GM21737 (cell line): Measurements from ENCODE around the gene KRT33A.

ENCODE experiments used
- ATAC-seq: cut with Tn5 transposase; IDR thresholded peaks from one replicate; pipeline ENCODE4 v1.9.1; 2021; ENCODE audit warnings: mild to moderate bottlenecking, moderate library complexity; ENCODE audit not compliant: unreplicated experiment

The KRT33A gene

DNA sequence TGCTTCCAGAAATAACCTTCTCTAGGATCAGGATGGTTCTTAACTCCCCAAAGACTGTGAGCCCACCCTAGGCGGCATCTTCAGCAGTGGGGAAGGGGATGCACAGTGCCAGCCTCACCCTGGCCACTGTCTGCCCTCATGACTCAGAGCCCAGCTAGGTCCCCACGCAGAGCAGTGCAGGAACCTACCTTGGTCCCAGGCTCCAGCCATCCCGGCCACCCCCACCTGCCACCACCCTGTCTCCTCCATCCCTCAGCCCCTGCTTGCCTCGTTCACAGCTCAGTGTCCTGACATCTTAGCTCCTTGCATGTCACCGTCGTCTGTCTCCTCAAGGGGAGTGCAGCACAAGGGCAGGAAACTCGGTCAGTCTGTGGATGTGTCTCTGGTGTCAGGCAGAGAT lies 19.0 kb downstream of the KRT33A start:
- no peak for ATAC-seq

DNA sequence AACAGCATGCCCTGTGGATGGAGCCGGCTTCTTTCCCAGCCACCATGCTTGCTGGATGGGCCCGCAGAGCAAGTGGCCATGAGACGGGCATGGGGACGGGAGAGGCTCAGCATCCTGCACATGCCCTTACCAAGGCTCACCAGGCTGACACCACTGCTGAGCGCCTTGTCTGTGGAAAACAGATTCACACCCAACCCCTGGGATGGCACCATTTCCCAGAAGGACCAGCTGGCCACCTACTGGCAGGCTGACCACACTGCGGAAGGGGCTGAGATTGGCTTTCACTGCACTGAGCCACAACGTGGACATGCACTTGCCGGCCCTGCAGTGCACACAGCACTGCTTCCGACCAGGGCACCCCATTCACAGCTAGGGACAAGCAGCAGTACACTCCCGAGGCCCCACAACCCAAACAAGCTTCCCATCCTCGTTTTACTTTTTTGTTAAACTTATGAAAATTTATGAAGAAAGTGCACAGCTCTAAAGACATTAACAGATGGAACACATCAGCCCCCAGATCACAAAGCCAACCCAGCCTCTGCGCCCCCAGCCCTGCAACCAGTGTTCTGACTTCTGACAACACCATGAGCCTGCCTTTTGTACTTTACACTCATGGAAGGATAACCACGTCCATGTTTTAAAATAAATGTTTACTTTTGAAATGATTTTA lies 21.2 kb downstream of the KRT33A start:
- ATAC-seq: no peak

DNA sequence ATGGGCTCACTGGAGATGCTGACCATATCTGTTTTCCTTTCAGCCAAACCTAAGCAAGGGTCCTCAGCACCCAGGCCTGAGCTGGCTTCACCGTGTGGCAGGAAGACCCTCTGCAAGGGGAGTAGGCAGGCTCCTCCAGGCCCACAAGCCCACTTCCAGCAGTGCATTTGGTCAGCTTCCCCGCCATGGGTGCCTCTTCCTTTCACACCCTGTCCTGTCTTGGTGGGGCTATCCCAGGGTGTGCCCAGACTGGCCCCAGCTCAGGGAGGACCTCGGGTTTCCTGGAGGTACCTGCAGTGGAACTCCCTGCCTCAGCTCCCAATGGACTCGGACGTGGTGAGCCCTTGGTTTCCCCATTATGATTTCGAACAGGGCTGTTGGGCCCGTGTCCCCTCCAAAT lies 22.4 kb downstream of the KRT33A start:
- no peak for ATAC-seq

DNA sequence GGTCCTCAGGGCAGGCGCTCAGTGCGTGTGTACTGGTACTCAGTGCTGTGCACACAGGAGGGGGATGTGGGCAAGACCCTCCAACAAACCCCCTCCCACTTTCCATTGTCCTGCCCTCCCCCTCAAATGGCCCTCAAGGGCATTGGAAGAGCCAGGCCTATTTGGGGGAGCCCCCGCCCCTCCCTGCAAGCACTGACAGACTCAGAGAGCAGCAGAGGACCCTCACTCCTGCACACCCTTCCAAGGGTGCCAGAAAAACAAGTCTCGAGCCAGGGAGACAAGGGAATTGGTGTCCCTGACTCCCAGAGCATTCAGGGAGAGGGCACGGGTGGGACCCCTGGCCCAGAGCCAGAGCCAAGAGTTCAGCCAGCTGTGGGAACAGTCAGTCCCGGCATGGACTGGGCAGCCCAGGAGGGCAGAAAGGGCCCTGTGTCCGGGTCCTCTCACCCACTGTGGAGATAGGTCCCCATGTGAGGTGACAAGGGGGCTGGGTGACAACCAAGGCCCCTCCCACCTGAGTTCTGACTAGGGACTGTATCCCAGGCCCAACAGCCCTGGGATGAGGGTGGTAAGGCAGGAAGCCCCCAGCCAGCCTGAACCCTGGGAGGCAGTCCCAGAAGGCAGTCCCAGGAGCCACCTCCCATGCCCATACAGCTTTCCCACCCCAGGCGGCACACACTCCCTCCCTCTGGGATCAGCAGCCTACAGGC lies 23.1 kb downstream of the KRT33A start:
- ATAC-seq: no peak

DNA sequence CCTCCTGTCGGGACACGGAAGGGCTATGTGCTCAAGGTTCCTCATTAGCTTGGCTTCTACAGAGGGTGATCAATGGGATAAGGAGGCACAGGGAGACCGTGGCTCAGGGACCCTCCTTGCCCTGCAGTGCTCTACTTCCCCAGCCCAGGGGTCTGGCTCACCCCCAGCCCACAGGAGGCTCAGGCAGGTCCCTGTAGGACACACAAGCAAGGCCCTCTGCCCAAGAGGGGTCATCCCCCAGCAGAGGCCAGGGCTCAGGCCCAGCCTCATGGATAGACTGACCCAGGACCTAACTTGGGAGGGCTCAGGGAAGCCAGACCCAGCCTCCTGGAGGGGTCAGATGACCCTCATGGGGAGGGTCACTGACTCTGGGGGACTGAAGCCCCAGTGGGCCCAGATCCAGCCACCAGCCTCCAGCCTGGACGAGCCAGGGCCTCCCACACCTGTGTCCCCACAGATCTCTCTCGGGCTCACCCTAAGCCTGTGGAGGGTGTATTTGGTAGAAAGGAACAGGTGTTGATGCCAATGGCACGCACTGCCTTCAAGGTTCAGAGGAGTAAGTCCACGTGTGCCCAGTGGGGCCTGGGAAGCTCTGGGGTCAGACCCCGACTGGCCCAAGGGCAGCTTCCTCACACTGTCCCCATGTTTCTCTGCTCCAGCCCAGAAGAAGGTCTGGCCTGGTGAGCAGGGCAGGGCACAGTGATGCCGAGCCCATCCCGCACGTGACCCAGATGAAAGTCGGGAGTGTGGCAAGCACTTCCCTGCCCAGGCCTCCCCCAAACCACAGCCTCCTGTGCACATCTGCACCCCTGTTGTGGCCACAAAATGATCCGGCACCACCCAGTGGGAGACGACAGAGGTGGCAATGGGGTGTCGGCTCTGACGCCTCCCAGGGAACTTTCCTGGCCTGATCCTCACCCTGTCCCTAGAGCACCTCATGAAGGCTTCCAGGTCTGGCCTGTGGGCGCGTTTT lies 24.2 kb downstream of the KRT33A start:
- ATAC-seq: no peak

DNA sequence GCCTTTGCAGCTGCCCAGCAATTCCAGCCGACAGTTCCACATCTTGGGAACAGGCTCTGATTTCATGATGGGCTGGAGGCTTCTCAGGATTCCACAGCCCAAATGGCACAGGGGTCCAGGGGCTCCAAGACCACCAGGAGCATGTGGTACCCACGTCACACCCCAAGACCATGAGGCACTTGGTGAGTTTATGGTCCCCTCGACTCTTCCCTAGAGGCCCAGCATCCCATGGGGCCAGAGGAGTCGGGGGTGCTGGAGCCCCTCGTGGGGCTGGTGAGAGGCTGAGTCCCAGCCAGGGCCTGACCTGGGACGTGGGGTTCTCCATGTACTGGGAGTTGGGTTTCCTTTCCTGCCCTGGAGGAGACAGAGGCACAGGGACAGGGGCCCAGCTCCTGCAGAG lies 25.0 kb downstream of the KRT33A start:
- no peak for ATAC-seq

DNA sequence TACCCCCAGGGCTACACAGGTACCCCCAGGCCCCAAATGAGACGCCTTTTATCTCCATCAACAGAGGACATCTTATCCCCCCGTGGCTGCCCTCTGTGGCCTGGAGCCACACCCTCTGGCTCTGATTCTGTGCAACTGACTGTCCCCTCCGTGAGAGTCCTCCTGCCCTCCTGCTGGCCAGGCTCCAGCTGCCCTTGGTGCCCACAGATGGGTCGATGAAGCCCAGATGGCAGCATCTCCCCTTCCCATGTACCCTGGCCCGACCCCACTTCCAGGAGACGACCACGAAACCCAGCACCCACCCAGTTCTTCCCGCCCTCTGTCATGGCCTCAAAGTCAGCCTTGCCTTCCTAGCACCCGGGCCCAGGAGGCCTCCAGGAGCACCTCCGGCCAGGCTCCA lies 25.5 kb downstream of the KRT33A start:
- ATAC-seq: no peak

DNA sequence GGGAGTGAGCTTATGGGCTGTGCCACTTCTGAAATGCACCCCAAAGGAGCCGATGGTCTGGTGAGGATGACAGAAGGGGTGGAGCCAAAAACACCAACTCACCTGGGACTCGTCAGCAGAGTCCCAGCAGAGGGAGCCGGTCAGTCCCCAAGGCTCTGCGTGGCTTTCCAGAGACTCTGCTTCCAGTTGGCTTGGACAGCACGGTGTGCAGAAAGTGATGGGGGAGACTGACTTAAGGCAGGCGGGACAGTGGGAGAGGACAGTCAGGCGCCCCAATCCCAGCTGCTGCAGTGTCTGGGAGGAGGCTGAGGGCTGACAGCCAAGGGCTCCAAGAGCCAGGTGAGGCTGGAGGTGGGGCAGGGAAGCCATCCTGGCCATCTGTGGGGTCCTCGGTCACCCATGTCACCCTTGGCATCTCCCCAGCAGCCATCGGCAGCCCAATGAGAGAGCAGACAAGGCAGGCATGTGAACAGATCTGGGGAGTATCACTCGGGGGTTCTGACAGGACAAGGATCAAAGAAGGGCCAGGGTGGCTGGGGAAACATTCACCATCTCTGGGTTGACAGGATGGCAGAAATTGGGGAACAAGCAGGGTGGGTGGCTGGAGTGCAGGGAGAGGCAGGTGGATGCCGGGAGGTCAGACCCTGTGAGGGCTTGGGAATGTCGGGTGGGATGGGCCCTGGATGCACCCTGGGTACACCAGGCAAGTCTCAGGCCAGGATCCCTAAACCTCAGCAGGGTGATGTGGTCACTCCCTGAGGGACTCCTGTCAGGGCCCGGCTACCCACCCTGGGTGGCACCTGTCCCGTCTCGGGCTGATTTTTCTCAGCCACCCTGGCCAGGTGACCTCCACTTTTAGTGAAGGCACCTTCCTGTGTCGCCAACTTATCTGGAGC lies 26.2 kb downstream of the KRT33A start:
- no peak for ATAC-seq

DNA sequence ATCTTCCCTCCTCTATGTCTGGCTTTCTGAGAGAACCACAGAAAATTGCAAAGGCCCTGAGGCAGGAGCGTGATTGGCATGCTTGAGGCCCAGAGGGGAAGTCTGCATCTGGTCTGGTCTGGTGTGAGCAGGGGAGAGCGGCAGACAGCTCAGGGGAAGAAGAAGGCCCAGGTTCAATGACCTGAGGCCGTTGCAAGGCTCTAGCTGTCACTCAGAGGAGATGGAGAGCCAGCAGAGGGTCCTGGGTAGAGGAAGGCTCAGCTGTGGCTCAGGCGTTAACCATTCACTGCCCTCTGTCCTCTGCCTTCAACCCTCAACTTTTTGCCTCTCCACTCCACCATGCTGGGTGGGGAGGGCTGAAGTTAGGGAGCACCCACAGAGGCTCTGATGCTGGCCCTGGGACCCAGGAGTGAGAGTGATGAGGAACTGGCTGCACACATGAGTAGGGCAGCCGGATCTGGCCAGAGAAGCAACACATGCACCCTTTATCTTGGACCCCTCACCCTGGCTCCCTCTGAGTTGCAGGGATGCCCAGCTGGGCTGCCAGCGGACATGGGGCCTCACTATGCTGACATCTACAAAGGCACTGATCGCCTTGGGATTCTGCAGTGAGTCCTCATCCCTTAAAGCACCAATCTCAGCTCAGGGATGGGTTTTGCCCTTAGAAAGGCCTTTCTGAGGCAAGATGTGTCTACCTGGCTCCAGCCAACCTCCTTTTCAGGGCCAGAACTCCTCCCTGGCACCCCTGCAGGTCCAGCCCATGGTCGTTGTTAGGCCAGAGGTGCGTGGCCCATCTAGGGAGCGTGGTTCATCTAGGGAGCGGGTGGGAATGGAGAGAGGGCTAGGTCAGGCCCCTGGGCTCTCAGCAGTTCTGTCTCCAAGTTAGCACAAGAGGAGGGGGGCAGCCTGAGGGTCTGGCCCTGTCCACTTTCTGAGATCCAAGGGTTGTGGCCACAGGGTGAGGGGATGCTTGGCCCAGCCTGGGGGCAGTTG lies 27.4 kb downstream of the KRT33A start:
- ATAC-seq: no peak

DNA sequence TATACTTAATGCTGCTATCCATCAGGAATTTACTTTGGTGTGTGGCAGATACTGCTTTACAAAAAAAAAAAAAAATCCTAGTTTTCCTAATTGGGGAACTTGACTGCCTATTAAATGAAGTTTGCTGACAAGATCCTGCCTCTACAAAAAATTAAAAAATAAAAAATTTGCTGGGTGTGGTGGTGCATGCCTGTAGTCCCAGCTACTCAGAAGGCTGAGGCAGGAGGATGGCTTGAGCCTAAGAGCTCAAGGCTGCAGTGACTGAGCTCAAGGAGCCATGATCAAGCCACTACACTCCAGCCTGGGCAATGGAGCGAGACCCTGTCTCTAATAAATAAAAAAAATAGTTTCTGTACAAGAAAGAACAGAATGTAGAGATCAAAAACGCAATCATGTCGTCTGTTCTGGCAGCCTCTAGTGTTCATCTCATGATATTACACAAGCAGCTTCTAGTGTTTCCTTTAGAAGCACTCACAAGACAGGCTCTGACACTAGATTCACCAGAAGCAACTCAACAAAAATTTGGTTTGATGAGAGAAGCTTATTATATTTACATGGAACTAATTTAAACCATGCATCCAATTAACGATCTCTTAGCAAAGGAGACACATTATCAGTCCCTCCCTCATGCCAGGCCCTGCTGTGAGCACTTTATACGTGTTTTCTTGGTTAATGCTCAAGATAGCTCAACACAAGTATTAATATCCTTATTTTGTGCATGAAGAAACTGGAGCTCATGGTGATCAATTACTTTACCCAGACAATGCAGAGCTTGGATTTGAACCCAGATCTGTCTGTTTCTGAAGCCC lies 28.3 kb downstream of the KRT33A start:
- no peak for ATAC-seq

DNA sequence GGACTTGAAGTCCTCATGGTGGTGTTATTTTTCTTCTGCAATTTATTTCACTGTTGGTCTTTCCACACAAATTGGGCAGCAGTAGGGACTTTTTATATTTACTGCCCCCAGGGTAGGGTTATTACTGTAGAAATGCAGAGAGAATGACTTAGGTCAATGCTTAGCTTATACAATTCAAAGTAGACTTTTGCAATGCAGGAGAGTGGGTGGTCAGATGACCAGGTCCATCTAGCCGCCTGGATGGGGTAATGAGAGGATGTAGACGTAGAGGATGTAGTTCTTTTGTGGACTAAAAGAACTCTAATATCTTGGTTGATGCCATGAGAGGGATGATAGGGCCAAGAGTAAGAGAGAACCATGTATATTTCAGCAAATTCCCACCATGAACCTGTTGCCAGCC lies 32.4 kb downstream of the KRT33A start:
- ATAC-seq: no peak

DNA sequence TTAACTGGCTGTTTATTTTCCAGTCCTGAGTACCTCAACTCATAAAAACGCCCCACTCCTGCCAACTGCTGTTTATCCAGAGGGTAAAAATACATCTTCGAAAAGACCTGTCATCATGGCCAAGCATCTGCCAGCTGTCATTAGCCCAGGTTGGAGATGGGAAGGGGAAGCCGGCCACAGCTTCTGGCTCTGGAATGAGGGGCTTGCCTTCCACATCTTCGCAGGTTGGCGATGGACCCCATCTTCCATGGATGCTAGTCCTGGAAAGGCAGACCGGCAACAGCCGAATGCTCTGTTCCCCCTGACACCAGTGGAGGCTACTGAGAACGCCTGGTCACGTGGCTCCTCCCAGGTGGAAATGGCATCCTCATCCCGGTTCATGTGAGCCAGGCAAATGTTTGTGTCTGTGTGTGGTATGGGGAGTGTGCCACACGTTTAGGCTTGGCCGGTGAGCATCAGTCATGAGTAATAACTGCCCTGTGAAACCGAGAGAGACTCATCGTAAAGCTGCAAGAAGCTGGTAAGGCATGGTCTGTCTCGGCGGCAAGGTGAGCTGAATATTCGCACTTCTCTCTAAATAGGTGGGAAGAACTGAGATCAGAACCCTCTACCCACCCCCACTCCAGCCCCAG lies 34.7 kb downstream of the KRT33A start:
- no peak for ATAC-seq

DNA sequence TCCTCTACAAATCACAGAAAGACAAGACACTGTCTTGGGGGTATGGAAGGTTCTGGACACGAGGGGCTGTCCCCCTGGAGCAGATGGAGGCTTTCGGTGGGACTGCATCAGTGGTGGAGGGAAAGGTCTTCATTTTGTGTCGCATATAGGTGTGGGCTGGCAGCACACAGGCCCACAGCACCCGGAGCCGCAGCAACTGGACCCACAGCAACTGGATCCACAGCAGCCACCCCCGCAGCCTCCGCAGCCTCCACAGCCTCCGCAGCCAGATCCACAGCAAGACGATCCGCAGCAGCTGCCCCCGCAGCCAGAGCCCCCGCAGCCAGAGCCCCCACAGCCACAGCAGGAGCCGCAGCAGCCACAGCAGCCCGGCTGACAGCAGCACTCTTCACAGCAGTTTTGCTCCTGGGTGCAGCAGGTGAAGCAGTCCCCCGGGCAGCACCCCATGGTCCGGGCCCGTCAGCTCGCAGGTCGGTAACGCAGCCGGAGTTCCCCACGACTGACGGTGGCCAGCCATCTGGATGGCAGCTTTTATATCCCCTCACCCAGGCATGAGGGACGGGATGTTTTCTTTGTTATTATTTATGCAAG lies 35.3 kb downstream of the KRT33A start, which contains the start of gene KRTAP17-1:
Gene KRTAP17-1, minus strand, starts transcription at position 507 of the 591 bp plus-strand sequence. Its CDS starts 60 bp downstream, at position 447.
- no peak for ATAC-seq

DNA sequence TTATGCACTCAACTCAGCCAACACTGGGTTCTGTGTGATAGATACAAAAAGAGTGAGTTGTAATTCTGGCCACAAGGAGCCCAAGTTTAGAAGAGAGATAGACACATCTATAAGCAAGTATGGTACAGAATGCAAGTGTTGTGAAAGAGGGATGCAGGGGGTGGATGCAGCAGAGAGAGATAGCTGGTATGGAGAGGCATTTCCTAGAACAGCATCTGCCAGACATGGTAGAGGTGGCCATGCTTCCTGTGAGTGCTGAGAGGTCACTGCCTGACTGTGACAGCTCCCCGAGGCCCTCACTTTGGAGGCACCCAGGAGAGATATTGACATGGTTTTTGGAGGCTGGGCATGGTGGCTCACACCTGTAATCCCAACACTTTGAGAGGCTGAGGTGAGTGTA lies 39.5 kb downstream of the KRT33A start:
- no peak for ATAC-seq

DNA sequence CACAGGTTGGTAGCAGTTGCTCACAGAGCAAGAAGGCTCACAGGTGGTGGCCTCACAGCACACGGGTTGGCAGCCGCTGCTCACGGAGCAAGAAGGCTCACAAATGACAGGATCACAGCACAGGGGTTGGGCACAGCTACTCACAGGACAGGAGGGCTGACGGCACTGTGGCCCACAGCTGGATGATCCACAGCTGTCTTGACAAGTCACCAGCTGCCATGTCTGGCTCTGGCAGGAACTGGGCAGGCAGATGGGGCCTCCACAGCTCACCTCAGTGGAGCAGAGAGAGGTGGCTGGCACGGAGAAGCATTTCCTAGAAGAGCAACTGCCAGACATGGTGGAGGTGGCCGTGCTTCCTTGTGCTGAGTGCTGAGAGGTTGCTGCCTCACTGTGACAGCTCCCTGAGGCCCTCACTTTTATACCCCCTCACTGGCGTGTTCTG lies 41.7 kb downstream of the KRT33A start, which contains the start of gene KRTAP16-1:
Gene KRTAP16-1, minus strand, starts transcription at position 392 of the 442 bp plus-strand sequence. Its CDS starts 56 bp downstream, at position 336.
- no peak for ATAC-seq

DNA sequence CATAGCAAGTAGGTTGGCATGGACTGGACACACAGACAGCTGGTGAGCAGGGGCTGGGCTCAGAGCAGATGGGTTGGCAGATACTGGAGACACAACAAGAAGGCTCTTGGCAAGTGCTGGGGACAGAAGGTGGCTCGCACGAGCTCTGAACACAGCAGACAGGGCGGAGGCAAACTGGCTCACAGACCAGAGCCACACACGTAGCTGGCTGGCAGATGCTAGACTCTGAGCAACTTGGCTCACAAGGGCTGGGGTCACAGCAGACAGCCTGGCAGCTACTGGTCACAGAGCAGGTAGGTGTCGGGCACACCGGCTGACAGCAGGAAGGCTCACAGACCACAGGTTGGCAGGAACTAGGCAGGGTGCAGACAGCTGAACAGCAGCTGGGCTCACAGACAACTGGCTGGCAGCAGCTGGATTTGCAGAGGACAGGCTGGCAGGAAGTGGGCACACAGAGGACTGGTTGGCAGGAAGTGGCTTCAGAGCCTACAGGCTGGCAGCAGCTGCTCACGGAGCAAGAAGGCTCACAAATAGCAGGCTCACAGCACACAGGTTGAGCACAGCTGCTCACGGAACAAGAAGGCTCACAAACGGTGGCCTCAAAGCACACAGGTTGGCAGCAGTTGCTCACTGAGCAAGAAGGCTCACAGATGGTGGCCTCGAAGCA lies 42.2 kb downstream of the KRT33A start:
- no peak for ATAC-seq

DNA sequence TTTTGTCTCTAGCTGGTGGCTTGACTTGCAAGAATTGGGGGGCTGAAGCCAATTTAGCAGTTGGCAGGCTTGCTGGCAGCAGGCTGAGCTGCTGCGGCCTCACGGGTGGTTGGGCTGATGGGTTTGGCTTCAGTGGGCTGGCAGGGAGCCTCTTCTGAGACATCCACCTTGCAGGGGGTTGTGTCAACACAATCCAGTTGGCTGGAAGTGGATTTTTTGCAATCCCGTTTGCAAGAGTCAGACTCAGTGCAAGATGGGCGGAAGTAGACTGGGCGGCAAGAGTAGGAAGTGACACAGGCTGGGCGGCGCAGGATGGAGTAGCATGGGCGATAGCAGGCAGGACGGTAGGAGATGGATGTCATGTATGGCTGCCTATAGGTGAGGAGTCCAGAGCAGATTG lies 43.0 kb downstream of the KRT33A start:
- ATAC-seq: no peak
